Measurements from ENCODE around the gene SIRPA. TPM values are rescaled to one million over a fixed set of nuclear protein-coding genes. Genes with fewer than 3 reads are reported as not detected.

Gene SIRPA
- total and polyA plus RNA-seq, 2 of the 8 experiments (the other 6 are each of a cell fraction or from before 2014, with no cell fraction given) = 3.9 to 4.3 TPM

GRCh38 chr20:1905009-1905408 is 9.8 kb downstream of the SIRPA start (continued):
- TF ChIP-seq CTCF (IDR thresholded peaks at IDR 0.05; ENCODE audit: control extremely low read depth in 1 of 3, insufficient read depth in 1 of 3, low read depth in 1 of 3, low read length in 3 of 3) (no peak), ATF3 (IDR thresholded peaks at IDR 0.05; ENCODE audit: insufficient read depth, low read depth, low read length) (no peak)
